Erythroblast (primary cell): ENCODE results near the gene RAD51B.

Source experiments
- GATA1 ChIP-seq: IDR thresholded peaks from 2 replicates; pipeline ENCODE4 v1.6.1; 2011; ENCODE audit warnings: low read depth, mild to moderate bottlenecking, control low read depth, low read length, moderate library complexity
- POLR2A ChIP-seq: IDR thresholded peaks from 2 replicates; pipeline ENCODE4 v1.6.1; 2011; ENCODE audit warnings: mild to moderate bottlenecking, low read length

GRCh38 chr14:68307790-68308168 lies 488.2 kb downstream of the RAD51B start:
- TF ChIP-seq POLR2A, result no peak
- no peak for TF ChIP-seq GATA1
